Motor neuron (in vitro differentiated cells): ENCODE data around the gene ZNG1F. TPM values are rescaled to one million over a fixed set of nuclear protein-coding genes. Genes with fewer than 3 reads are reported as not detected.
"Not testable (repeated sequence)": the region's sequence is repeated elsewhere in the genome, so short reads cannot be mapped to it uniquely, and the experiment has no call there.

Source experiments
- ATAC-seq, 8 experiments: fragments of 200-7000 bp; cut with Tn5 transposase; replicated peaks in 6 of 8; 2 replicates each; pipeline ENCODE4 v1.8.0; 2021; ENCODE audit warnings: mild to moderate bottlenecking in 8 of 8, moderate library complexity in 8 of 8
- H3K27ac ChIP-seq, 2 donors: fragments of 250-450 bp; sonication (Bioruptor Pico); 2 replicates each; pipeline ENCODE4 v1.9.0; 2021; ENCODE audit warnings: antibody characterized with exemption in 2 of 2, mild to moderate bottlenecking in 2 of 2, moderate library complexity in 1 of 2
- H3K4me1 ChIP-seq, 2 donors: fragments of 250-450 bp; sonication (Bioruptor Pico); replicated peaks in 1 of 2; 2 replicates each; pipeline ENCODE4 v1.6.1; 2021; ENCODE audit warnings: antibody characterized with exemption in 2 of 2, mild to moderate bottlenecking in 2 of 2, moderate library complexity in 1 of 2
- H3K4me3 ChIP-seq, 5 donors: fragments of 250-450 bp; sonication (Bioruptor Pico); 2 replicates each; pipeline ENCODE4 v1.9.0; 2021; ENCODE audit warnings: antibody characterized with exemption in 5 of 5, mild to moderate bottlenecking in 5 of 5, moderate library complexity in 4 of 5
- WGBS, 10 experiments: fragments of 450-650 bp; shearing (Covaris generic); methylation state at CpG; one replicate each; pipeline ENCODE4 v1.0.0; 2022; 5-methylcytosine and 5-hydroxymethylcytosine counted together
- in situ Hi-C, 9 experiments: fragments of 400-800 bp; cut with MboI; loops; one replicate each; pipeline ENCODE4 v1.15.0; 2021; ENCODE audit warnings: low sequenced_read_pairs in 9 of 9, low pct_unique_long_range_greater_than_20kb in 2 of 9; ENCODE audit not compliant: unreplicated experiment in 9 of 9
- total RNA-seq, 8 experiments: library from RNA; unstranded; fragments of 300-600 nt; gene quantifications; 2 replicates each; pipeline versions ENCODE4 v1.2.3 to v1.2.4, GENCODE V29; 2022

ZNG1F gene
- 10 to 100 TPM in 7 of 8 experiments, 1 to 10 TPM in 1; 7.9 to 29.0 (median 17.0) TPM for total RNA-seq

DNA sequence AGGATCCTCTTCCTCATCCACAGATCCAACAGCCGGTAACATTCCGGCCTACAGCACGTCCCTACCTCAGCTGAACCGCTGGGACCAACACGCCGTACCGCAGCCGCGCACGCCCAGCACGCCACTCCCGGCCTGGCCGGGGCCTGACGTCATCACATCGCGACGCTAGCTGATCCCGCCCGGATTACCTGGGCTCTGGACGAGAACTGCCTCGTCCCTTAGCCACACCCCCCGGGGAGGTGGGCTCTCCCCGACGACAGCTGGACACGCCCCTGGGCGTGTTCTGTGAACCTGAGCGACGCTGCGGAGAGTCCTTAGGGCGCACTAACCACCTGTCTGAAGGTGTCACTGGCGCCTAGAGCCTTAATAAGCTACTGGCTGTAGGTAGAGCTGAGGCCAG lies at the start of gene ZNG1F:
Gene ZNG1F, minus strand, starts transcription at position 101 of the 400 bp plus-strand sequence. Its CDS starts 59 bp downstream, at position 42.
- H3K4me3 ChIP-seq, H3K27ac ChIP-seq, in situ Hi-C loops, ATAC-seq, H3K4me1 ChIP-seq: not testable (repeated sequence)
- WGBS, 10 experiments, result no CpG with 5 or more reads among the region's 31 CpGs

DNA sequence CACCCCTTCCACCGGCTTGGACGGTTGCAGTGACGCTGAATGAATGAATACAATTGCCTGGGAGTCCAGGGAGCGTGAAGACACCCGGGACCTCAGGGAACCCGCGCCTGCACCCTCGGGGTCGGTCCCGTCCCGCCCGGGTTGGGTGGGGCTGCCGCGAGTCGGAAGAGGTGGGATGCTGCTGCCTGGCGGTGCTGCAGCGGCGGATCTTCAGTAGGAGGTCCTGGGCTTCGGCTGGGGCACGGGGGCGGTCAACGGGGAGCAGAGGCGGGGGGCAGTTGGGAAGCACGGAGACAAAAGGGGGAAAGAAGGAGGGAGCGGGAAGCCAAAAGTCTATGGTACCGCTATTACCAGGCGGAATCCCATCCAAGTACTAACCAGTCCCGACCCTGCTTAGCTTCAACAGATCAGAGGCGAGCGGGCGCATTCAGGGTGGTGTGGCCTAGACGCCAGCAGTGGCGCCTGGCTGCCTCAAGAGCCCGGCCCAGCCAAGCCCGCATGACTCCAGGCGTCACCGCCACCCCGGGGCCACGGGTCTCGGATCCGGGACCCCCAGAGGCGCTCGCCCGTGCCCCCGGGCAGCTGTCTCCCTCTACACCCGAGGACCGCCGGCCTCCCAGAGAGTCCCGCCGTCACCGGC lies 48.1 kb upstream of the ZNG1F start:
- H3K4me3 ChIP-seq, H3K4me1 ChIP-seq, H3K27ac ChIP-seq, in situ Hi-C loops: not testable (repeated sequence)
- peak in 1 of 8 experiments; percentile 13 for ATAC-seq
- WGBS, 10 experiments, result no CpG with 5 or more reads among the region's 51 CpGs

DNA sequence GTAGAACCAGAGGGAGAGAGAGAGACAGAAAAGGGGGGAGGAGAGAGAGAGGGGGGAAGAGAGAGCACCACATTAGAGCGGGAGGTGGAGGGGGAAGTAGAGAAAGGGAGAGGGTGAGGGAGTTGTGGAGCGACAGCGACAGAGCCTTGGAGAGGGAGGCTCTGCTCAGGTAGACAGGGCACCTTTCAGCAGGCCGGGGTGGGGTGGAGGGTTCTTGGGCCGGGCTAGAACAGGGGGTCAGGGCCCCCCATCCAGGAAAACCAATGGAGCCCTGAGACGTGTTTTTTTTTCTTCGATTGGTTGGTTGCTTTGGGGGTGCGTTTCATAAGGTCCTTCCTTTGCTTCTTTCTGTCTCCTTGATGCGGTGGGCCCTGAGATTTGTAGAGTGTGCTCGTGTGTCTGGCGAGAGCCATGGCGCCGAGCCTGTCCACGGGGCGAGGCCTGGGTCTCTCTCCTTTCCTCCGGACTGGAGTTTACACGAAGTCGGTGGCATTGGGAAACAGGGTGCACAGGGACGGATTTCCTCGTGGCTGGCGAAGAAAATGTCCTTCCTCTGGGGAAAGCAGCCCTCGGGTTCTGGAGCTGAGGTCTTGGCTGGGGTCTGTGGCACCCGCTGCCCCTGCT lies 47.5 kb upstream of the ZNG1F start:
- H3K27ac ChIP-seq, in situ Hi-C loops, H3K4me1 ChIP-seq, H3K4me3 ChIP-seq, ATAC-seq: not testable (repeated sequence)
- 0 to 90% (median 60%) methylated on average over 1 to 3 of the region's 23 CpGs; no CpG with 5 or more reads in 5 of the 10 experiments for WGBS, 10 experiments

DNA sequence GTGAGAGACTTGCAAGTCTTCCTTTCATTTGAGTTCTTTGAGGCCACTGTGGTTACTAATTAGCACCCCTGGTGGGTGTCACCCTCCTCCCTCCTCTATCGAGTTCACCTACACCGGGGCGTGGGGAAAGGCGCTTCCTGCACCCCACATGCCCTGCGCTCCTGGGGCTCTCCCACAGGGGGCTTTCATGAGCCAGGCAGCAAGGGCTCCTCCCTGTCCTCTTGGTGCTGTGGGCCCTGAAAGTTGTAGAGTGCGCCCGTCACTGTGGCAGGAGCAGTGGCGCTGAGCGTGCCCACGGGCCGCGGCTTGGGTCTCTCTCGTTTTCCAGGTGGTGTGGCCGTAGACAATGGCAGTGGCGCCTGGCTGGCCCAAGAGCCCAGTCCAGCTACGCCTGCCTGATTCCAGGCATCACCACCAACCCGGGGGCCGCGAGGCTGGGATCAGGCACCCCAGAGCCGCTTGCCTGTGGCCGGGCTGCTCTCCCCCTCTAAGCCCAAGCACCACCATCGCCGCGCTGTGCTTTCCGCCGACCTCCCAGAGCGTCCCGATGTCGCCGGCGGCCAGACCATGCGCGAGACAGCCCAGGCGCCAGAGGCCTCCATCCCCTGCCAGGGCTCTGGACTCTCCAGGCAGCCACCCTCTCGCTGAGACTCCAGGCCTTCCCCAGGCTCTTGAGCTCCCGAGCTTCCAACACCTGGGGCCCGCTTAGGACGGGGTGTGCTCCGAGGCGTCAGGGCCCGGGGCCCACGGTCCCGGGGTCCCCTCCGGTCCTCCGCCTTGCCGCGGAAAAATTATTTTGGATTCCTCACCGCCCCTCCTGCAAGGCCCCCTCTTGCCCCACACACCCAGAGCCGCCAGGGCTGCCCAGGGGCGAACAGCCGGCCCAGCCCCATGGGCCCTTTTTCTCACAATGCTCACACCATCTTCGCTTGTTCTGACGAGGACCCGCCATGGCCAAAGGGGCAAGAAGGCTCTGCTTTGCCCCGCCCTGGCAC lies 46.0 kb upstream of the ZNG1F start:
- H3K4me1 ChIP-seq, H3K27ac ChIP-seq, in situ Hi-C loops, H3K4me3 ChIP-seq: not testable (repeated sequence)
- peak in 1 of 8 experiments; percentile 26 for ATAC-seq
- 18 to 95% (median 64%) methylated on average over 4 to 14 of the region's 55 CpGs; no CpG with 5 or more reads in 5 of the 10 experiments for WGBS, 10 experiments

DNA sequence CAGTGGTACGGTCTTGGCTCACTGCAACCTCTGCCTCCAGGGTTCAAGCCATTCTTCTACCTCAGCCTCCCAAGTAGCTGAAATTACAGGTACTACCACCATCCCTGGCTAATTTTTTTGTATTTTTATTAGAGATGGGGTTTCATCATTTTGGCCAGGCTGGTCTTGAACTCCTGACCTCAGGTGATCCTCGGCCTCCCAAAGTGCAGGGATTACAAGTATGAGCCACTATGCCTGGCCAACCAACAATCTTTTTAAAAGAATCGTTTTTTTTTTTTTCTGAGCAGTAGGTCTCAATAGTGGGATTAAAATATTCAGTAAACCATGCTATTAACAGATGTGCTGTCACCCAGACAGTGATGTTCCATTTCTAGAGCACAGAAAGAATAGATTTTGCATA lies 45.1 kb upstream of the ZNG1F start:
- ATAC-seq, in situ Hi-C loops, H3K4me3 ChIP-seq, H3K27ac ChIP-seq, H3K4me1 ChIP-seq: not testable (repeated sequence)
- whole genome bisulfite sequencing, 10 experiments, result 0 to 67% (median 49%) methylated on average over 1 of the region's 3 CpGs; no CpG with 5 or more reads in 3 of the 10 experiments

DNA sequence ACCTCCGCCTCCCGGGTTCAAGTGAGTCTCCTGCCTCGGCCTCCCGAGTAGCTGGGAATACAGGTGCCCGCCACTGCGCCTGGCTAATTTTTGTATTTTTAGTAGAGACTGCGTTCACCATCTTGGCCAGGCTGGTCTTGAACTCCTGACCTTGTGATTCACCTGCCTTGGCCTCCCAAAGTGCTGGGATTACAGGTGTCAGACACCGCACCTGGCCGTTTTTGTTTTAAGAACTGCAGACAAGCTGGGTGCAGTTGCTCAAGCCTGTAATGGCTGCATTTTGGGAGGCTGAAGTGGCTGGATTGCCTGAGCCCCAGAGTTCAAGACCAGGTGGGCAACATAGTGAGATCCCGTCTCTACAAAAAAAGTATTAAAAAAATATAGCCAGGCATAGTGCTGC lies 43.2 kb upstream of the ZNG1F start:
- H3K27ac ChIP-seq, H3K4me3 ChIP-seq, in situ Hi-C loops, H3K4me1 ChIP-seq, ATAC-seq: not testable (repeated sequence)
- WGBS, 10 experiments, result 50 to 80% (median 54%) methylated on average over 4 to 10 of the region's 10 CpGs

DNA sequence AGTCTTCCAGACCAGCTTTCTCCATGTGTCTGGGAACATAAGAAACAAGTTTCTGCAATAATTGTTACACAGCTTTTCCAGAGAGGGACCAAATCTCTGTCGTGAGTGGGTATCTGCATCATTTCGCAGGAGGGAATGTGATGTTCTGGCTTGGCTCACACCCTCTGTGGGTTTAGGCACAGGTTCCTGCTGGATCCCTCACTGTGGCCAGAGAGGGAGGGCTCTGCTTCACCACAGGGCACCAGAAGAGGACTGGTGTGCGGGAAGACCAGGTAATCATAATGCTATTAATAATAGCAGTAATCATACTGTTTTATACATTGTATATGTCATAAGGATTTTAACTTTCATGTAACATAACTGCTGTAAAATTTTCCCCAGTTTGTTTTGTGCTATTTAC lies 41.3 kb upstream of the ZNG1F start:
- ATAC-seq, in situ Hi-C loops, H3K4me1 ChIP-seq, H3K27ac ChIP-seq, H3K4me3 ChIP-seq: not testable (repeated sequence)
- WGBS, 10 experiments, result 10 to 65% (median 33%) methylated on average over 1 to 3 of the region's 3 CpGs; no CpG with 5 or more reads in 2 of the 10 experiments

DNA sequence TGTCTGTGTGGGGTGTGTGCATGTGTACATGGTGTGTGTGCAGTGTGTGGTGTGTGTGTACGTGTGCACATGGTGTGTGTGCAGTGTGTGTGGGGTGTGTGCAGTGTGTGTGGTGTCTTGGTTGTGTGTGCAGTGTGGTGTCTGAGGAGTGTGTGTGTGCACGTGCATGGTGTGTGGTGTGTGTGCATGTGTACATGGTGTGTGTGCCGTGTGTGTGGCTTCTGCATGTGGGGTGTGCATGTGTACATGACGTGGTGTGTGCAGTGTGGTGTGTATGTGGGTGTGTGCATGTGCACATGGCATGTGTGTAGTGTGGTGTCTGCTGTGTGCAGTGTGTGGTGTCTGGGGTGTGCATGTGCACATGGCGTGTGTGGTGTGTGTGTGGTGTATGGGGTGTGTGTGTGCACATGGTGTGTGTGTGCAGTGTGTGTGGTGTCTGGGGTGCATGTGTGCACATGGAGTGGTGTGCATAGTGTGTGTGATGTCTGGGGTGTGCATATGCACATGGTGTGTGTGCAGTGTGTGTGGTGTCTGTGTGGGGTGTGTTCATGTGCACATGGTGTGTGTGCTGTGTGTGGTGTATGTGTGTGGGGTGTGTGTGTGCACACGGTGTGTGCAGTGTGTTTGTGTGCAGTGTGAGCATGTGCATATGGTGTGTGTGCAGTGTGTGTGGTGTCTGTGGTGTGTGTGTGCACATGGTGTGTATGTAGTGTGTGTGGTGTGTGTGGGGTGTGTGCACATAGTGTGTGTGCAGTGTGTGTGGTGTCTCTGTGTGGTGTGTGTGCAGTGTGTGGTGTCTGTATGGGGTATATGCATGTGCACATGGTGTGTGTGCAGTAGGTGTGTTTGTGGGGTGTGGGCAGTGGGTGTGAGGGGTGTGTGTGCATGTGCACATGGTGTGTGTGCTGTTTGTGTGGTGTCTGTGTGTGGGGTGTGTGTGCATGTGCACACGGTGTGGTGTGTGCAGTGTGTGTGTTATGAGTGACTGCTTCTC lies 40.6 kb upstream of the ZNG1F start:
- no peak overlapping the region for H3K4me3 ChIP-seq
- H3K27ac ChIP-seq, result no peak overlapping the region
- no peaks in the 10 kb centered on the region for H3K4me1 ChIP-seq
- ATAC-seq, result peak in 4 of 8 experiments; percentile 50 to 56 (median 54)
- 28 to 58% (median 45%) methylated on average over 5 to 7 of the region's 7 CpGs for WGBS, 10 experiments
- in situ Hi-C loops, result no loop called here

DNA sequence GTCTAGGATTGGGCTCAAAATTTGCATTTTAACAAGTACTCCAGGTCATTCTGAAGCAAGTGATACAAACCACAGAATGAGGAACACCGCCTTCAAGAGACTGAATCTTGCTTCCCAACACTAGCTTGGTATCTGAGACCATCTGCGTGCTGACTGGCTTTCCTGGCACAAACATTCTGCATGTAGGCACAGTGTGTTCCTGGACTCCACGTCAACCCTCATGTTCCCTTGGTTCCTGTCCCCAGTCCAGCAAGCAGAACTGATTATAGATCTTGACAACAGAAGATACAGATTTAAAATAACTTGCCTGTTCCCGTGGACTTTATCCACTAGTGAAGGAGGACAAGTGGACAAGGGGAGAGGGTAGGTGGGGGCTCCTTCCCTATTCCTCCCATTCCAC lies 30.7 kb upstream of the ZNG1F start:
- in situ Hi-C loops, H3K4me1 ChIP-seq: not testable (repeated sequence)

DNA sequence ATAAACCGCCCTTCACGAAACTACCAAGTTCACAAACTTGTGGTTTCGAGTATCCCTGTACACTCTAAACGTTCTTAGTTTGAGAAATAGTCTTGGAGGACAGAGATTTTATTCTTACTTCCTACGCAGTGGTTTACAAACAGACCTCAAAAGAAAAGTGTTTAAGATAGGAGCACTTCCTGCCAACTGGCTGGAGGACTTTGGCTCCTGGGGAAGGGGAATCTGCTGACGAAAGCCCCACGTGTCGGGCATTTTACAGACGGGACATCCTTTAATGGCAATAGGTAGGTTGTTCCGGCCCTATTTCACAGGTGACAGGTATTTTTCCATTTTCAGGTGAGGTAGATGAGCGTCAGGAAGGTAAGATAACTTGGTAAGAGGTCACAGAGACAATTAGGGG lies 678 bp downstream of the ZNG1F start:
- WGBS, 10 experiments, result no CpG with 5 or more reads among the region's 11 CpGs
- H3K27ac ChIP-seq, in situ Hi-C loops, H3K4me3 ChIP-seq, H3K4me1 ChIP-seq, ATAC-seq: not testable (repeated sequence)

More for the DNA sequence above, 30.7 kb upstream of the ZNG1F start:
- not testable (repeated sequence) for ATAC-seq, H3K27ac ChIP-seq, H3K4me3 ChIP-seq
- WGBS, 10 experiments, result no CpG with 5 or more reads among the region's 4 CpGs

DNA sequence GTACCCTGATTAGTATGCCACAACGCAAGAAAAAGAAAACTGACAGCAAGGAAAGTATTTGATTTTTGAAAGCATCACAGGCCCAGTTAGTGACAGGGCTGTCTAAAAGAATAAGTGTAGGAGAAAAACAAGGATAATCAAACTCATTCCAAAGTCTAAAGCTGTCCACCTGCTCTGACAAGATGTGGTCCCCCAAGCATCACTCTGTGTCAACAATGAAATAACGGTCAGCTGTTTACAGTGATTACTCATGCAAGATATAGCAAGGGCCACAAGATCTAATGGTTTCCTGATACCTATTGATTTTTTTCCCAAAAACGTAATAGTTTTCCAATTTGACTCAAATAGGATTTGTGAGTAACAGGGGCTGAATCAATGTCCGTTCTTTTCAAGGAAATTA lies 14.1 kb downstream of the ZNG1F start:
- H3K27ac ChIP-seq, H3K4me3 ChIP-seq, in situ Hi-C loops, H3K4me1 ChIP-seq, ATAC-seq: not testable (repeated sequence)
- WGBS, 10 experiments, result no CpG with 5 or more reads among the region's 4 CpGs

DNA sequence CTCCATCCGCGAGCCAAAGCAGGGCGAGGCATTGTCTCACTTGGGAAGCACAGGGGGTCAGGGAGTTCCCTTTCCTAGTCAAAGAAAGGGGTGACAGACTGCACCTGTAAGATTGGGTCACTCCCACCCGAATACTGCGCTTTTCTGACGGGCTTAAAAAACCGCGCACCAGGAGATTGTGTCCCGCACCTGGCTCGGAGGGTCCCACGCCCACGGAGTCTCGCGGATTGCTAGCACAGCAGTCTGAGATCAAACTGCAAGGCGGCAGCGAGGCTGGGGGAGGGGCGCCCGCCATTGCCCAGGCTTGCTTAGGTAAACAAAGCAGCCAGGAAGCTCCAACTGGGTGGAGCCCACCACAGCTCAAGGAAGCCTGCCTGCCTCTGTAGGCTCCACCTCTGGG lies 39.0 kb downstream of the ZNG1F start:
- in situ Hi-C loops, H3K27ac ChIP-seq, ATAC-seq, H3K4me3 ChIP-seq, H3K4me1 ChIP-seq: not testable (repeated sequence)
- WGBS, 10 experiments, result no CpG with 5 or more reads among the region's 18 CpGs
